Cardiac muscle cell (in vitro differentiated cells and primary cell): Measurements from ENCODE around the gene POLDIP3. TPM values are rescaled to one million over a fixed set of nuclear protein-coding genes. Genes with fewer than 3 reads are reported as not detected.
A peak's percentile ranks its signal among the peaks of the same experiment; 100 is the strongest.
"Not testable (repeated sequence)": the region's sequence is repeated elsewhere in the genome, so short reads cannot be mapped to it uniquely, and the experiment has no call there.

Source experiments
- DNase-seq, 2 donors: peaks; one replicate each; pipeline versions ENCODE4 v3.0.0 to v3.0.0-alpha.2; 2010 to 2017; ENCODE audit warnings: low read depth in 1 of 2, low spot score in 1 of 2
- H3K27ac ChIP-seq: fragments of 200-600 bp; sonication (generic); 2 replicates; pipeline ENCODE4 v1.5.1; 2016
- H3K27me3 ChIP-seq: fragments of 200-600 bp; sonication (generic); 2 replicates; pipeline ENCODE4 v1.6.0; 2016; ENCODE audit warnings: control low read depth
- H3K36me3 ChIP-seq: fragments of 200-600 bp; sonication (generic); 2 replicates; pipeline ENCODE4 v1.5.1; 2016; ENCODE audit warnings: control low read depth
- H3K4me1 ChIP-seq: fragments of 200-600 bp; sonication (generic); 2 replicates; pipeline ENCODE4 v1.8.1; 2017; ENCODE audit warnings: low read depth, mild to moderate bottlenecking, mixed run types
- H3K4me3 ChIP-seq: fragments of 200-600 bp; sonication (generic); 2 replicates; pipeline ENCODE4 v1.5.1; 2016; ENCODE audit warnings: mild to moderate bottlenecking
- H3K9me3 ChIP-seq: fragments of 200-600 bp; sonication (generic); 2 replicates; pipeline ENCODE4 v1.5.1; 2017; ENCODE audit warnings: low read depth, mild to moderate bottlenecking, control low read depth
- polyA plus RNA-seq: library from polyadenylated mRNA; unstranded; fragments of >200 nt; fragmentation: Nextera tagmentation; extraction: Ambion mirVana; gene quantifications from 2 replicates; pipeline ENCODE4 v1.2.1, GENCODE V29; 2016
- total RNA-seq: library from RNA; depleted of rRNA; stranded (reverse); fragments of >200 nt; gene quantifications from 2 replicates; pipeline ENCODE4 v1.2.3, GENCODE V29; 2016
- TF ChIP-seq, protein P1 (sequence below): IDR thresholded peaks from 2 replicates; pipeline ENCODE4 v1.5.1; 2012; ENCODE audit warnings: low read depth, mild to moderate bottlenecking, low read length

POLDIP3 gene
- total and polyA plus RNA-seq, 2 experiments from 2014 or later: 58.8 to 63.1 TPM

DNA sequence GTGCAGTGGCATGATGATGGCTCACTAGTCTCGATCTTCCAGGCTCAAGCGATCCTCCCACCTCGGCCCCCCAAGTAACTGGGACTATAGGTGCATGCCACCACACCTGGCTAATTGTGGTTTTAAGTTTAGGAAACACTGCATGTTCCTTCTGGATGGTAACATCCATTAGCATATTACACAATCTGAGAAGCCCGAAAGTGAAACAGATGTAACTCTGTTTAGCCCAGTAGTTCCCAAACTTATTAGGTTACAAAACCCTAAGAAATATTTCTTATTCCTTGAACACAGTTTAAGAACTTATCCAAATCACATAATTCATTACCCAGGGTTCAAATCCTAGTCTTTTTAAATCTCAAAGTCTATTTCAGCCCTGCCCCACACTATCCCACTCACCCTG lies 28.3 kb downstream of the POLDIP3 start:
- Histone ChIP-seq H3K4me1 (no peaks in the 10 kb centered on the region), H3K4me3 (no peak overlapping the region), H3K27ac (no peak overlapping the region), H3K27me3 (no peaks in the 10 kb centered on the region), H3K36me3 (peaks cover 58% of the 10 kb centered on the region), H3K9me3 (no peaks in the 10 kb centered on the region)
- TF ChIP-seq, protein P1, sequence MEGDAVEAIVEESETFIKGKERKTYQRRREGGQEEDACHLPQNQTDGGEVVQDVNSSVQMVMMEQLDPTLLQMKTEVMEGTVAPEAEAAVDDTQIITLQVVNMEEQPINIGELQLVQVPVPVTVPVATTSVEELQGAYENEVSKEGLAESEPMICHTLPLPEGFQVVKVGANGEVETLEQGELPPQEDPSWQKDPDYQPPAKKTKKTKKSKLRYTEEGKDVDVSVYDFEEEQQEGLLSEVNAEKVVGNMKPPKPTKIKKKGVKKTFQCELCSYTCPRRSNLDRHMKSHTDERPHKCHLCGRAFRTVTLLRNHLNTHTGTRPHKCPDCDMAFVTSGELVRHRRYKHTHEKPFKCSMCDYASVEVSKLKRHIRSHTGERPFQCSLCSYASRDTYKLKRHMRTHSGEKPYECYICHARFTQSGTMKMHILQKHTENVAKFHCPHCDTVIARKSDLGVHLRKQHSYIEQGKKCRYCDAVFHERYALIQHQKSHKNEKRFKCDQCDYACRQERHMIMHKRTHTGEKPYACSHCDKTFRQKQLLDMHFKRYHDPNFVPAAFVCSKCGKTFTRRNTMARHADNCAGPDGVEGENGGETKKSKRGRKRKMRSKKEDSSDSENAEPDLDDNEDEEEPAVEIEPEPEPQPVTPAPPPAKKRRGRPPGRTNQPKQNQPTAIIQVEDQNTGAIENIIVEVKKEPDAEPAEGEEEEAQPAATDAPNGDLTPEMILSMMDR: no peak
- no peak for DNase-seq

DNA sequence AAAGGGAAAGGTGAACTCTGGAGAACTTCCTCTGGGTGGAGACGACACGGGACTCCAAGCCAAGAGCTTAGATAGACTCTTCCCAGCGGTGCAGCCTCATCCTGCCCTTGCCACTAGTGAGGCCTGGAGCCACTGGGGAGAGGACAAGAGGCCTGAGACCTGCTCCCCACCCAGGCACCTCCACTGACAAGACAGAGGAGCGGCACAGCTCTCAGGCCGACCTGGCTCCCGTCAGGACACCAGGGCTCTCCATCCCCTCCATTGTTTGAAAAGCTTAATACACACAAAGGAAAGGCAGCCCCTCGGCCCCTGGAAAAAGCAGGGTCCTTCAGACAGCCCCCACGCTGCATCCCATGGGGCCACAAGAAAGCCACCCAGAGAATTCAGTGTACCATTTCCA lies 29.6 kb downstream of the POLDIP3 start:
- Histone ChIP-seq H3K27ac (no peak overlapping the region), H3K4me3 (no peak overlapping the region), H3K27me3 (no peaks in the 10 kb centered on the region), H3K4me1 (no peaks in the 10 kb centered on the region), H3K9me3 (no peaks in the 10 kb centered on the region), H3K36me3 (peaks cover 48% of the 10 kb centered on the region)
- TF ChIP-seq, protein P1: no peak
- DNase-seq: no peak

DNA sequence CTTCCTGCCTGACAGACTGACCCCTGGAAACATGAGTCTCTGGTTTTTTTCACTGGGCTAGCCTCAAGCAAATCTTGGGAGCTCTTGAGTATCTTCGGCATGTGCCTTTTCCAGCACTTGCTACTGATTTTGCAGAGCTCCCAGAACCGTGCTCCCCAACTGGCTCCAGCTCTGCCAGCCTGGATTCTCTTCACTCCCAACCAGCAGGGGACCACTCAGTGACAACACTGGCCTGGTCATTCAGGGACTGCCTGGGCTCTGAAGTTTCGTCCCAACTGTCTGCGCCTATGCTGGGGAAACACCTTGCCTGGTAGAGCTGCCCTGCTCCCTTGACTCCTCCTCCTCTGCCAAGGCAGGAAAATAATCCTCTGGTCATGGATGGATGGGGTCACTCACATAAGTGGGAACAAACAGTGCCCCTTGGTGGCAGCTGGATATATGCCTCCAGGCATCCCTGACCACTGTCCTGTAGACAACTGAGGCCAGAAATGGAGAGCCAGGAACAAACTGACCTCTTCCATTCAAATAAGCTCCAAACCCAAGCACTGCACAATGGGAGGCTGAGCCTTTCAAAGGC lies 30.2 kb downstream of the POLDIP3 start:
- no peak for DNase-seq
- Histone ChIP-seq H3K27ac (peak overlapping the region; percentile 17), H3K27me3 (no peaks in the 10 kb centered on the region), H3K9me3 (no peaks in the 10 kb centered on the region), H3K4me1 (no peaks in the 10 kb centered on the region), H3K36me3 (peaks cover 44% of the 10 kb centered on the region), H3K4me3 (no peak overlapping the region)
- TF ChIP-seq, protein P1: no peak

DNA sequence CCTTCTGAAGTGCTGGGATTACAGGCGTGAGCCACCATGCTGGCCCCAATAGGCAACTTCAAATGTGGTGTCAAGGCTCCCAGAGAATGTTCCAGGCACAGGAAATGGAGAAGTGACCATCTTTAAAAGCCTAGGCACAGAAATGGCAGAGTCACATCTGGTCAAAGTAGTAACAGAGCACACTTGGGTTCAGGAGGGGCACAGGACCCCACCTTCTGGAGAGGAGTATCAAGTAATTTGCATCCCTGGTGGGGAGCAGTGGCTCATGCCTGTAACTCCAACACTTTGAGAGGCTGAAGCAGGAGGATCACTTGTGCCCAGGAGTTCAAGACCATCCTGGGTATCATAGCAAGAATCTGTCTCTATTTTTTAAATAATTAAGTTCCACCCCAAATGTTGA lies 31.7 kb downstream of the POLDIP3 start:
- H3K4me3 ChIP-seq: no peak overlapping the region
- H3K9me3 ChIP-seq: no peaks in the 10 kb centered on the region
- peaks cover 48% of the 10 kb centered on the region for H3K36me3 ChIP-seq
- TF ChIP-seq, protein P1: no peak
- no peaks in the 10 kb centered on the region for H3K4me1 ChIP-seq
- no peak for DNase-seq
- no peaks in the 10 kb centered on the region for H3K27me3 ChIP-seq
- no peak overlapping the region for H3K27ac ChIP-seq

DNA sequence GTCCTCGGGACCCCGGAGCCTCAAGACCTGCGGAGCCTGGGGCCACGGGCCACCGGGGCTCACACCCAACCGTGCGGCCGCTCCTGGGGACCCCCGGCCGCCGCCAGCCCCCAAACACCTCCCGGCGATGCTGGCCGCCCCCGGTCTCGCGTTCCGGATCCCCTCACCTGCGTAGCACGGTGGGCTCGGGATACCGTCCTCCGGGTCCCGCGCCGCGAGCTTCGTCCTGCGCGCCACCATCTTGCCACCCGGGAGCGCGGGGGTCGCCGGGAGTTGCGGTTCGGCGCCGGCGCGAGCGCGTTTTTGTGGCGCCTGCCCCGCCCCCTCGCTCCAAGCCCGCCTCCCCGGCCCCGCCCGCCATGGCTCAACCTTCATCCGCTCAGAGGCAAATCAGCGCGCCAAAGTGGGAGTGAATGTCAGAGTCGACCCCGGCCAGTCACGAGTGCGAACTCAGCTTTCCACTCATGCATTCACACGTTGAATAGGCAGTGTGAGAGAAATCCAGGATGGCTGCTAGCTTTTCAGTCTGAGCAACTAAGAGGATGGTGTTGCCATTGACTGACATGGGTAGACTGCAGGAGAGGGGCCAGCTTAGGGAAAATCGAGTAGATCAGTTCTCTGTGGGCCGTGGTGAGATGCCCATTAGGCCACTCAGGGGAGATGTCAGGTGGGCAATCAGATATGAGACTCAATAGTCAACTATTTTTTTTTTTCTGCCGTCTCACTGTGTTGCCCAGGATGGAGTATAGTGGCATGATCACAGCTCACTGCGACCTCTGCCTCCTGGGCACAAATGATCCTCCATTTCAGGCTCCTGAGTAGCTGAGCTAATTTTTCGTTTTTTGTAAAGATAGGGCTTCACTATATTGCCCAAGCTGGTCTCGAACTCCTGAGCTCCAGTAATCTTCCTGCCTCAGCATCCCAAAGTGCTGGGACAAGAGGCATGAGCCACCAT lies 32.6 kb downstream of the POLDIP3 start:
- H3K4me3 ChIP-seq: peak overlapping the region; percentile 96
- H3K36me3 ChIP-seq: peaks cover 45% of the 10 kb centered on the region
- H3K27me3 ChIP-seq: no peaks in the 10 kb centered on the region
- no peaks in the 10 kb centered on the region for H3K4me1 ChIP-seq
- H3K27ac ChIP-seq: peak overlapping the region; percentile 58
- H3K9me3 ChIP-seq: no peaks in the 10 kb centered on the region
- DNase-seq: peak; percentile 82 to 90
- TF ChIP-seq, protein P1: no peak

DNA sequence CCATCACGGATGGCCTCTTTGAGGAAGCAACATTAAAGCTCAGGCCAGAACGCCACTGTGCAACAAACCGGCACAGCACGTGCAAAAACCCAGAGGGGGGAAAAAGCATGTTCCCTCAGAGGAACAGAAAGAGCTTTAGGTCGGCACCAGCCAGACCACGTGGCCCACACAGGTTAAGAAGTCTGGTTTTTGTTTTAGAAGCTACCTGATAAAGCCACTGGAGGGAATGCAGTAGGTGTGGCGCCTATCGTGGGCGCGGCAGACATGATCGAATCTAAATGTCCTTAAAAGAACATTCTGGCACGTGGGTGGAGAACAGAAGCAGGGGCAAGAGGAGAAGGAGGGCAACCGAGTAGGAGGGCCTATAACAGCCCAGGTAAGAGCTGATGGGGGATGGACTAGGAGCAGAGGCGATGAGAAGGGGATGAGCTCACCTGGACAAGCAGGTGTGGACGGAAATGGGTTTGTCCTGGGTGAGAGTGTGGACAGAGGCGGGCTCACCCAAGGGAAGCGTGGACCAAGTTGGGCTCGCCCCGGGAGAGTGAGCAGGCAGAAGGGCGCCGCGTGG lies 33.4 kb downstream of the POLDIP3 start:
- Histone ChIP-seq H3K36me3 (peaks cover 37% of the 10 kb centered on the region), H3K4me3 (peak overlapping the region; percentile 96)
- H3K27ac ChIP-seq: not testable (repeated sequence)

DNA sequence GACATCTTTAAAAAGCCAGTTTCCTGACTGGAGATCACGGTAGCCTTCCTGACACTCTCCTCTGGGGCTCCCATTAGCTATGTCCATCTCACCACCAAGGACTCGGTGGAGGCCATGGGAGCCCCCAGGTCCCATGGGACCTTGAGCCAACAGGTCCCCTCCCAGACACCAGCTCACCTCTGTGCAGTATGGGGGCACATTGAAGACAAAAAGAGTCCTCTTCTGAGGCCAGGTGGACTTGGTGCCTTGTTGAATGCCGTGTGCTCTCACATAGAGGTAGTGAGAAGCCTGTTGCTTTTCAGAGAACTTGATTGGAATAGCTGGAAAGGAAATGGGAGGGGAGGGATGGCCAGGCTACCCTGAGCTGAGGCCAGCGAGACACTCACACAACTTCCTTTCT lies 34.6 kb downstream of the POLDIP3 start:
- peaks cover 28% of the 10 kb centered on the region for H3K36me3 ChIP-seq
- H3K4me3 ChIP-seq, H3K27me3 ChIP-seq, H3K9me3 ChIP-seq, H3K27ac ChIP-seq, DNase-seq, H3K4me1 ChIP-seq: not testable (repeated sequence)

More for the DNA sequence above, 33.4 kb downstream of the POLDIP3 start:
- H3K4me1 ChIP-seq, H3K27me3 ChIP-seq, H3K9me3 ChIP-seq, DNase-seq: not testable (repeated sequence)
